ENCODE measurements around the gene RAD23A.
A peak's percentile ranks its signal among the peaks of the same experiment; 100 is the strongest.
"Not testable (repeated sequence)": the region's sequence is repeated elsewhere in the genome, so short reads cannot be mapped to it uniquely, and the experiment has no call there.

Gene RAD23A

GRCh38 chr19:12945479-12946091 lies at the start of gene RAD23A:
Gene RAD23A (plus strand): TSS chr19:12945862. CDS start chr19:12945949, 87 bp downstream.
- peak; percentile 88 to 91 for DNase-seq

- DNase-seq = no peak
Measured at GRCh38 chr19:12896460-12896859, 49.2 kb upstream of the RAD23A start.

GRCh38 chr19:12899891-12900518 lies 45.7 kb upstream of the RAD23A start:
- no peak for DNase-seq

GRCh38 chr19:12907166-12907565 lies 38.5 kb upstream of the RAD23A start:
- no peak for DNase-seq

- no peak for DNase-seq
Measured at GRCh38 chr19:12912571-12912970, 33.1 kb upstream of the RAD23A start.

- peak; percentile 79 for DNase-seq
Measured at GRCh38 chr19:12913011-12913561, 32.6 kb upstream of the RAD23A start.

GRCh38 chr19:12913851-12914690 lies 31.6 kb upstream of the RAD23A start:
- peak; percentile 97 to 98 for DNase-seq

- not testable (repeated sequence) for DNase-seq
Measured at GRCh38 chr19:12915860-12916259, 29.8 kb upstream of the RAD23A start.

GRCh38 chr19:12918253-12918652 lies 27.4 kb upstream of the RAD23A start:
- no peak for DNase-seq

- no peak for DNase-seq
Measured at GRCh38 chr19:12921047-12921446, 24.6 kb upstream of the RAD23A start.

GRCh38 chr19:12922959-12923358 lies 22.7 kb upstream of the RAD23A start:
- DNase-seq = no peak

- DNase-seq = no peak
Measured at GRCh38 chr19:12924621-12925310, 20.9 kb upstream of the RAD23A start.

GRCh38 chr19:12930002-12930645 lies 15.5 kb upstream of the RAD23A start:
- peak; percentile 21 to 46 for DNase-seq

- peak in 1 of 2 experiments; percentile 26 for DNase-seq
Measured at GRCh38 chr19:12932392-12933286, 13.0 kb upstream of the RAD23A start.

- peak; percentile 88 to 89 for DNase-seq
Measured at GRCh38 chr19:12933287-12934072, 12.2 kb upstream of the RAD23A start, which contains the start of gene FARSA. Gene FARSA (minus strand): TSS chr19:12933711. CDS start chr19:12933696, 15 bp downstream.

- no peak for DNase-seq
Measured at GRCh38 chr19:12935071-12935470, 10.6 kb upstream of the RAD23A start.

- DNase-seq = peak in 1 of 2 experiments; percentile 29
Measured at GRCh38 chr19:12936582-12936981, 9.1 kb upstream of the RAD23A start.

GRCh38 chr19:12937093-12937926 lies 8.4 kb upstream of the RAD23A start:
- DNase-seq = peak; percentile 96 to 98
